Common myeloid progenitor, CD34-positive (primary cell): ENCODE measurements around the gene PATZ1.
"Not testable (repeated sequence)": the region's sequence is repeated elsewhere in the genome, so short reads cannot be mapped to it uniquely, and the experiment has no call there.

Experiments used
- CTCF ChIA-PET: fragments of 350-600 bp; sonication (Branson Sonifier 250); formaldehyde crosslinking; loops from one replicate; lab custom pipeline; 2021; ENCODE audit warnings: antibody characterized with exemption; lab: Charles Lee
- POLR2A ChIA-PET: fragments of 350-600 bp; sonication (Branson Sonifier 250); formaldehyde crosslinking; loops from one replicate; lab custom pipeline; 2021; ENCODE audit warnings: antibody characterized with exemption; lab: Charles Lee
- DNase-seq, 3 donors: peaks; one replicate each; pipeline versions ENCODE4 v3.0.0 to v3.0.0-alpha.2; 2013
- H3K27ac ChIP-seq, 2 experiments: 1 replicate in 1 of 2; 2 replicates in 1 of 2; pipeline ENCODE4 v1.7.0; 2013; ENCODE audit warnings: inconsistent platforms in 2 of 2, low read length in 2 of 2, mild to moderate bottlenecking in 2 of 2, low read depth in 1 of 2, moderate library complexity in 1 of 2; ENCODE audit not compliant: severe bottlenecking in 2 of 2, insufficient read depth in 1 of 2, poor library complexity in 1 of 2
- H3K27me3 ChIP-seq, 5 experiments: replicated peaks in 2 of 5; 1 replicate in 3 of 5; 2 replicates in 2 of 5; pipeline versions ENCODE4 v1.6.1 to v1.7.0; 2013; ENCODE audit warnings: low read length in 4 of 5, mild to moderate bottlenecking in 2 of 5, moderate library complexity in 2 of 5, inconsistent platforms in 1 of 5; ENCODE audit not compliant: insufficient read depth in 5 of 5, control insufficient read depth in 4 of 5
- H3K36me3 ChIP-seq, 4 experiments: 1 replicate in 2 of 4; 2 replicates in 2 of 4; pipeline versions ENCODE4 v1.6.1 to v1.7.0; 2013; ENCODE audit warnings: low read length in 3 of 4, control low read depth in 1 of 4, mild to moderate bottlenecking in 1 of 4; ENCODE audit not compliant: control insufficient read depth in 4 of 4, insufficient read depth in 4 of 4
- H3K4me1 ChIP-seq, 4 experiments: 1 replicate in 3 of 4; 2 replicates in 1 of 4; pipeline versions ENCODE4 v1.6.1 to v1.7.1; 2013; ENCODE audit warnings: low read length in 3 of 4, mild to moderate bottlenecking in 3 of 4, control low read depth in 1 of 4, inconsistent platforms in 1 of 4, moderate library complexity in 1 of 4; ENCODE audit not compliant: control insufficient read depth in 4 of 4, insufficient read depth in 4 of 4; ENCODE audit errors: control extremely low read depth in 1 of 4
- H3K4me3 ChIP-seq, 7 experiments: 1 replicate in 4 of 7; 2 replicates in 3 of 7; pipeline versions ENCODE4 v1.5.1 to v1.7.0; 2013; ENCODE audit warnings: mild to moderate bottlenecking in 7 of 7, low read length in 6 of 7, moderate library complexity in 6 of 7, inconsistent platforms in 2 of 7, low read depth in 2 of 7, control low read depth in 1 of 7; ENCODE audit not compliant: insufficient read depth in 4 of 7, control insufficient read depth in 1 of 7; ENCODE audit errors: extremely low read depth in 1 of 7
- H3K9me3 ChIP-seq, 5 experiments: 1 replicate in 4 of 5; 2 replicates in 1 of 5; pipeline versions ENCODE4 v1.6.1 to v1.7.1; 2013; ENCODE audit warnings: low read length in 4 of 5, mild to moderate bottlenecking in 2 of 5, inconsistent platforms in 1 of 5, low read depth in 1 of 5, moderate library complexity in 1 of 5; ENCODE audit not compliant: control insufficient read depth in 4 of 5, insufficient read depth in 2 of 5; ENCODE audit errors: control extremely low read depth in 1 of 5
- WGBS: methylation state at CpG from one replicate; pipeline ENCODE4 v1.1.5; 2013; ENCODE audit not compliant: insufficient coverage; 5-methylcytosine and 5-hydroxymethylcytosine counted together

PATZ1 gene

DNA sequence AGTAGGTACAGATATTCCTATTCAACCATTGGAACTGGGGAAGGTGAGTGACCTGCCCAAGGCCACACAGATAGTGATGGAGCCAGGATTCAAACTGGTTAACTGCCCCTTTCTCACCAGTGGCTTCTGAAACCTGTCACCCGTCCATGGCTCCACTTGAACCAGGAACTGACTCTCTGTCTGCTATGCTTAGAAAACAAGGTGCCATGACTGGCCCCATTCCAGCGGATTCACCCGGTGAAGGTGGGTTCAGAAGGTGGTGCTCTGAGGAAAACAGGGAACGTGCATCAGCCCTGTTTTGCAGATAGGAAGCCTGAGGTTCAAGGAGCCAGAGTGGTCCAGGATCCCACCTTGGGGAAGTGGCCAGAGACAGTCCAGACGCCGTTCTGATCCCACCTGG lies 2.6 kb upstream of the PATZ1 start:
- WGBS, result 95% methylated on average over 4 of the region's 6 CpGs
- Histone ChIP-seq H3K9me3 (no peaks in the 10 kb centered on the region), H3K36me3 (peaks cover 0 to 13% (median 0%) of the 10 kb centered on the region in 4 experiments), H3K27me3 (no peaks in the 10 kb centered on the region), H3K27ac (no peak overlapping the region), H3K4me3 (no peak overlapping the region), H3K4me1 (peaks cover 0 to 31% (median 29%) of the 10 kb centered on the region in 4 experiments)
- ChIA-PET POLR2A (no interaction called here), CTCF (no interaction called here)
- DNase-seq, result no peak

DNA sequence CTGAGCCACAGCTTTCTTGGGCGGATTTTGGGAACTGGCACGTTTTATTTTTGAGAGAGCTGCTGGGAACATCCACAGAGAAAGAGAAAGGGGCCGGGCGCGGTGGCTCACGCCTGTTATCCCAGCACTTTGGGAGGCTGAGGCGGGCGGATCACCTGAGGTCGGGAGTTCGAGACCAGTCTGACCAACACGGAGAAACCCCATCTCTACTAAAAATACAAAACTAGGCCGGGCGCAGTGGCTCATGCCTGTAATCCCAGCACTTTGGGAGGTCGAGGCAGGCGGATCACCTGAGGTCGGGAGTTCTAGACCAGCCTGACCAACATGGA lies 1.8 kb upstream of the PATZ1 start:
- WGBS, result 83% methylated on average over 4 of the region's 16 CpGs
- H3K4me3 ChIP-seq, result peak overlapping the region in 5 of 7 experiments; percentile 66 to 87 (median 76)
- DNase-seq, H3K27me3 ChIP-seq, H3K9me3 ChIP-seq, H3K27ac ChIP-seq: not testable (repeated sequence)
- ChIA-PET POLR2A (interaction anchor here (0.6 to 5.2 kb wide), 2 partner anchors 35 to 52 kb away, joined by 6 to 25 read pairs; partner anchors contain the start of gene DRG1), CTCF (interaction anchor here (1.4 to 1.8 kb wide), 2 partner anchors 52 to 60 kb away, joined by 3 to 8 read pairs; partner anchors contain the start of gene DRG1)
- H3K4me1 ChIP-seq, result peaks cover 4 to 38% (median 37%) of the 10 kb centered on the region in 4 experiments
- H3K36me3 ChIP-seq, result peaks cover 0 to 21% (median 0%) of the 10 kb centered on the region in 4 experiments

DNA sequence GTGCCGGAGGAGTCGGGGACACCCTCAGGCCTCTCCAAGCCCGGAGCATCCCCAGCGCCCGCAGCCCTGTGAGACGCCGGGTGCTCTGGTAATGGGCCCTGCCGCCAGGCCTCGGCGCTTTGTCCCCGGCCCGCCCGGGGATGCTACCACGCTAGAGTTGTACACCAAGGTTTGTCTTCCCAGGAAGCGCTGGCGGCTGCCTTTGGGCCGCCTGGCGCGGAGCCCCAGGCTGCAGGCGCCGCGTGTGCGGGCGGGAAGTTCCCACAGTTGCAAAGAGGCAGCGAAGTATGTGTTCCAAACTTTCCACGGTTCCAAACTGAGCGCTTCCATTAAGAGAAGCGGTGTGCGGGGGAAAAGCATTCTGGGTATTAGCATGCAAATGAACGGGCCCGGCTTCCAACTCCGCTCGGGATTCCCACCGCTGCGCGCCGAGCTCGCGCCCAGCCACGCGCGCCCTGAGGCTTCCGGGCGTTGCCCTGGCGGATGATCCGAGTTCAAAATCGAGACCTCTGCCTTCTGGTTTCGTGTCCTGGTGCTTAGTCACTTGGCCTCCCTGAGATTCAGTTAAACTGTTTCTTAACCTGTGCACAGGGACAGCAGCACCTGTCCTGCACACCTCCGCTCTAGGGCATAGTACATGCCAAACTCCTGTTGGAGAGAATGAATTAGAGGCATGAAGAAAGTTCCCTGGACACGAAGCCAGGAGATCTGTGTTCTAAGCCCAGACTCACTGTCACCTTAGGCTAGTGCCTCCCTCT lies 1.3 kb upstream of the PATZ1 start:
- H3K4me1 ChIP-seq, result peaks cover 4 to 44% (median 42%) of the 10 kb centered on the region in 4 experiments
- ChIA-PET POLR2A (interaction anchor here (0.5 to 5.2 kb wide), 4 partner anchors 35 to 64 kb away, joined by 3 to 25 read pairs (median 6); partner anchors contain the start of gene DRG1), CTCF (interaction anchor here (0.7 to 1.8 kb wide), 4 partner anchors 52 to 623 kb away, joined by 3 to 8 read pairs (median 3); partner anchors contain the start of gene DRG1)
- no peaks in the 10 kb centered on the region for H3K27me3 ChIP-seq
- peak overlapping the region; percentile 61 to 77 for H3K27ac ChIP-seq
- H3K36me3 ChIP-seq, result peaks cover 0 to 26% (median 2%) of the 10 kb centered on the region in 4 experiments
- peak overlapping the region; percentile 43 to 87 (median 72) for H3K4me3 ChIP-seq
- no peaks in the 10 kb centered on the region for H3K9me3 ChIP-seq
- WGBS, result 2% methylated on average over 47 of the region's 50 CpGs
- peak; percentile 72 to 82 (median 78) for DNase-seq

DNA sequence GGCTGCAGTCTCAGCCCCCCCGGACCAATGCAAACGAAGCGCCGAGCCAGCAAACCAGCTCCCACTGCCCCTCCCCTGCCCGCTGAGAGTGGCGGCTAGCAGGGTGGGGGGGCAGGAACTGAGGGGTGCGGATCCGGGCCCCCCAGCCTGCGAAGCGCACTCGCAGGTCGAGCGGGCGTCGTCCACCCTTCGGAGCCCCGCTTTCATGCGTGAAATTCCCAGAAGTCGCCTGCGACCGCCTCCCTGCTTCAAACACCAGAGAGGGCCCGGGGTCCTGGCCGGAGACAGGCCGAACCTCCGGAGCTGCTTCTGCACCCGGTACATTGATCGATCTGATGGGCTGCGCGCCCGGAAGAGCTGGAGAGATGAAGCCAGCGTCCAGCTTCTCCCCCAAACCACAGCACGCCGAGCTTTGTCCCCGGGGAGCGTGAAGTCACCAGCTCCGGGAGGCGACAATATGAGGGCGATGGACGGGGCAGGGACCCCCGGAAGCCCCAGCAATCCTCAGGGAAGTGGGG lies 646 bp upstream of the PATZ1 start:
- peak in 2 of 3 donors; percentile 38 to 68 for DNase-seq
- CTCF ChIA-PET, result interaction anchor here (0.7 to 1.8 kb wide), 6 partner anchors 21 to 624 kb away, joined by 3 to 8 read pairs (median 3); partner anchors contain the start of gene DRG1
- Histone ChIP-seq H3K27me3 (no peaks in the 10 kb centered on the region), H3K27ac (peak overlapping the region; percentile 61 to 77), H3K36me3 (peaks cover under 1 to 33% (median 8%) of the 10 kb centered on the region in 4 experiments), H3K4me1 (peaks cover 4 to 50% (median 49%) of the 10 kb centered on the region in 4 experiments), H3K9me3 (no peaks in the 10 kb centered on the region), H3K4me3 (peak overlapping the region; percentile 43 to 87 (median 72))
- POLR2A ChIA-PET, result interaction anchor here (0.5 to 5.2 kb wide), 4 partner anchors 53 to 368 kb away, joined by 3 to 25 read pairs (median 5); partner anchors contain the start of gene DRG1
- WGBS, result under 1% methylated on average over 24 of the region's 40 CpGs

DNA sequence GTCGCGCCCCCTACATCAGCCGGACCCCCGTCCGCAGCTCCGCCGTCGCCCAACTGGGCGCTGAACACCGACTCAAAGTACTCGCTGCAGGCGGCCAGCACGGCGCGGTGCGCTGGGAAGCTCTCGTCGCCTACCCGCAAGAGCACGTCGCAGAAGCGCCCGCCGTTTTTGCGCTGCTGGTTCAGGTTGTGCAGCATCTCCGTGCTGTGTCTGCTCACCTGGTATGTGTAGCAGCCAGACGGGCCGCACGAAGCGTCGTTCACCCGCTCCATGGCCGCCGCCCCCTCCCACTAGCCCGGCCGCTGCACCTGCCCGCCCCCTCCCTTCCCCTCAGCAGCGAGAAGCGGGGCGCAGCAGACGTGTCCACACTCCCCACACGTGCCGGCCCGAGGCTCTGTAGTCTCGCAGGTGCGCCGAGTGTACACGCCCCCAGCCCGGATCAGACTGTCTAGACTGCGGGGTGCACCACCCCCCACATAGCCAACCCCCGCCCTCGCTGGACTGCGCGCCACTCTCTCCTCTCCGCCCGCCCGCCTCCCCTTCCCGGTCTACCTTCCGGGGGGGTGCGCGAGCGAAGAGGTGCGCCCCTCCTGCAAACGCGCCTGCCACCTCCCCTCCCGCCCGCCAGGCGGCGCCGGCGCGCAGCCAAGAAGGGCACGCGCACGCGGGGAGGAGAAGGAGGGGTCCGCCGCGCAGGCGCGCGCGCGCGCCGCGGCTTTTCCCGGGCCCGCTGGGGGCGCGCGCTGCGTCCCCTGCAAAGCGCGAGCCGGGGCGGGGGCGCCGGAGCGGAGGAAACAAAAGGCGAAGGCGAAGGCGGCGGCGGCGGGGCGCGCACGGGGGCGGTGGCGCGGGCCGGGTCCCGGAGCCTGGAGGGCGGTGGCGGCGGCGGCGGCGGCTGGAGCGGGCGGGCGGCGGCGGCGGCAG lies 553 bp downstream of the PATZ1 start:
- 2% methylated on average over 76 of the region's 126 CpGs for WGBS
- CTCF ChIA-PET, result interaction anchor here (1.0 to 2.1 kb wide), 5 partner anchors 11 to 55 kb away, joined by 3 to 8 read pairs (median 3); no protein-coding TSS in a partner anchor
- Histone ChIP-seq H3K27me3 (no peaks in the 10 kb centered on the region), H3K27ac (no peak overlapping the region), H3K36me3 (peaks cover 6 to 45% (median 15%) of the 10 kb centered on the region in 4 experiments), H3K9me3 (no peaks in the 10 kb centered on the region), H3K4me3 (peak overlapping the region; percentile 43 to 87 (median 70)), H3K4me1 (peaks cover 4 to 60% (median 56%) of the 10 kb centered on the region in 4 experiments)
- POLR2A ChIA-PET, result interaction anchor here (0.5 to 5.2 kb wide), 4 partner anchors 12 to 295 kb away, joined by 3 to 25 read pairs (median 4); partner anchors contain the start of gene DRG1
- DNase-seq, result peak; percentile 89 to 94 (median 94)
